Measurements from ENCODE around the gene FYB1.

GRCh38 chr5:39195198-39195826, 24.1 kb downstream of the FYB1 start:
- TF ChIP-seq CTCF (IDR thresholded peaks at IDR 0.05; ENCODE audit: insufficient read depth, low read depth, low read length) (no peak), EZH2 (IDR thresholded peaks at IDR 0.05; ENCODE audit: insufficient read depth, low read length) (no peak)
